Endothelial cell of umbilical vein (primary cell): ENCODE data around the gene METTL26. TPM values are rescaled to one million over a fixed set of nuclear protein-coding genes. Genes with fewer than 3 reads are reported as not detected.

Experiments
- BruUV-seq: library from RNA; stranded (reverse); fragments of 400-500 nt; replicated peaks from 2 replicates; lab custom pipeline; 2021; lab: Mats Ljungman, UMichigan
- CTCF ChIA-PET: fragments of 300-600, 350-600 bp; sonication (Branson Sonifier 250); formaldehyde crosslinking; loops from one replicate; lab custom pipeline; 2021; ENCODE audit warnings: antibody characterized with exemption, inconsistent platforms; lab: Charles Lee
- POLR2A ChIA-PET: fragments of 300-600, 350-600 bp; sonication (Branson Sonifier 250); formaldehyde crosslinking; loops from one replicate; lab custom pipeline; 2021; ENCODE audit warnings: antibody characterized with exemption, inconsistent platforms; lab: Charles Lee
- DNase-seq: peaks from one replicate; pipeline ENCODE4 v3.0.0-alpha.2; 2011; ENCODE audit warnings: low read depth, low spot score
- FAIRE-seq: peaks from 2 replicates; lab custom pipeline; 2011; peaks lifted over from hg19 to GRCh38; lab: Jason Lieb, UNC
- H2AFZ ChIP-seq: 2 replicates; pipeline ENCODE4 v1.6.0; 2012; ENCODE audit warnings: low read depth, low read length, control low read depth, inconsistent platforms
- H3K27ac ChIP-seq: 2 replicates; pipeline ENCODE4 v1.5.1; 2011; ENCODE audit warnings: low read depth, mild to moderate bottlenecking, control low read depth, low read length, moderate library complexity; ENCODE audit not compliant: insufficient read depth
- H3K27me3 ChIP-seq, 2 experiments: 2 replicates each; pipeline versions ENCODE4 v1.6.0 to v1.6.1; 2011; ENCODE audit warnings: low read length in 2 of 2, mixed read lengths in 1 of 2; ENCODE audit not compliant: control insufficient read depth in 2 of 2, insufficient read depth in 2 of 2
- H3K36me3 ChIP-seq, 2 experiments: 2 replicates in 1 of 2; 3 replicates in 1 of 2; pipeline ENCODE4 v1.5.1; 2011; ENCODE audit warnings: low read length in 2 of 2, mild to moderate bottlenecking in 1 of 2, moderate library complexity in 1 of 2; ENCODE audit not compliant: control insufficient read depth in 2 of 2, insufficient read depth in 2 of 2; ENCODE audit errors: extremely low read depth in 1 of 2
- H3K4me1 ChIP-seq: 3 replicates; pipeline ENCODE4 v1.5.1; 2011; ENCODE audit warnings: mild to moderate bottlenecking, low read length; ENCODE audit not compliant: control insufficient read depth, insufficient read depth; ENCODE audit errors: extremely low read depth
- H3K4me2 ChIP-seq: 2 replicates; pipeline ENCODE4 v1.6.1; 2011; ENCODE audit warnings: low read length, control low read depth, mixed read lengths; ENCODE audit not compliant: insufficient read depth
- H3K4me3 ChIP-seq, 3 experiments: fragments of 200-600 bp in 1 of 3; sonication (generic), shearing (Covaris generic) in 1 of 3; replicated peaks in 1 of 3; 2 replicates each; pipeline ENCODE4 v1.5.1; 2011 to 2016; ENCODE audit warnings: control low read depth in 3 of 3, low read length in 3 of 3, mild to moderate bottlenecking in 2 of 3, inconsistent platforms in 1 of 3, low read depth in 1 of 3, moderate library complexity in 1 of 3; ENCODE audit not compliant: insufficient read depth in 1 of 3
- H3K79me2 ChIP-seq: 2 replicates; pipeline ENCODE4 v1.6.0; 2012; ENCODE audit warnings: low read length, inconsistent platforms; ENCODE audit not compliant: control insufficient read depth, insufficient read depth
- H3K9ac ChIP-seq: replicated peaks from 2 replicates; pipeline ENCODE3; 2011; ENCODE audit warnings: low read length, control low read depth; ENCODE audit not compliant: insufficient read depth; ENCODE audit errors: extremely low read depth
- H3K9me1 ChIP-seq: replicated peaks from 3 replicates; pipeline ENCODE4 v1.6.0; 2011; ENCODE audit warnings: mild to moderate bottlenecking, low read length; ENCODE audit not compliant: control insufficient read depth, insufficient read depth; ENCODE audit errors: extremely low read depth
- H3K9me3 ChIP-seq: replicated peaks from 2 replicates; pipeline ENCODE4 v1.5.1; 2012; ENCODE audit warnings: low read length, inconsistent platforms; ENCODE audit not compliant: control insufficient read depth, insufficient read depth
- H4K20me1 ChIP-seq: replicated peaks from 2 replicates; pipeline ENCODE3; 2011; ENCODE audit warnings: mild to moderate bottlenecking, low read length; ENCODE audit not compliant: control insufficient read depth, insufficient read depth; ENCODE audit errors: extremely low read depth
- EZH2 ChIP-seq: IDR thresholded peaks from 2 replicates; pipeline ENCODE4 v1.6.1; 2012; ENCODE audit warnings: borderline replicate concordance, low read depth, mild to moderate bottlenecking, moderate library complexity, low read length, inconsistent platforms; ENCODE audit not compliant: severe bottlenecking
- FOS ChIP-seq: IDR thresholded peaks from 2 replicates; pipeline ENCODE4 v1.6.1; 2011; ENCODE audit warnings: mild to moderate bottlenecking, low read length, moderate library complexity, borderline replicate concordance; ENCODE audit not compliant: insufficient read depth
- GATA2 ChIP-seq: IDR thresholded peaks from 2 replicates; pipeline ENCODE4 v1.7.0; 2011; ENCODE audit warnings: low read depth, mild to moderate bottlenecking, moderate library complexity, mixed read lengths, low read length; ENCODE audit not compliant: insufficient read length, insufficient read depth
- JUN ChIP-seq: IDR thresholded peaks from 2 replicates; pipeline ENCODE4 v1.6.1; 2011; ENCODE audit warnings: borderline replicate concordance, low read depth; ENCODE audit not compliant: insufficient read length, insufficient read depth
- MYC ChIP-seq: IDR thresholded peaks from one replicate; pipeline ENCODE4 v1.6.1; 2011; ENCODE audit warnings: mild to moderate bottlenecking, low read depth, low read length
- POLR2A ChIP-seq: IDR thresholded peaks from 2 replicates; pipeline ENCODE4 v1.6.1; 2012; ENCODE audit warnings: low read depth, mild to moderate bottlenecking, control low read depth, low read length
- POLR2AphosphoS5 ChIP-seq: IDR thresholded peaks from 2 replicates; pipeline ENCODE4 v1.6.1; 2012; ENCODE audit warnings: low read depth, mild to moderate bottlenecking, control low read depth, low read length, moderate library complexity; ENCODE audit not compliant: insufficient read depth
- dilution Hi-C: fragments of 300-500 bp; cut with MboI; formaldehyde crosslinking; loops from one replicate; pipeline ENCODE4 v1.15.0; 2019; ENCODE audit warnings: low sequenced_read_pairs; ENCODE audit not compliant: extremely low pct_ligation_motif_present
- intact Hi-C: fragments of 100-400 bp; cut with micrococcal nuclease; formaldehyde crosslinking; loops from one replicate; pipeline ENCODE4 v1.10.0; 2022
- polyA plus RNA-seq, 4 experiments: library from polyadenylated mRNA; depleted of rRNA in 3 of 4; stranded (reverse) in 3 of 4; unstranded in 1 of 4; fragments of >200 nt; gene quantifications; 2 replicates each; pipeline versions ENCODE4 v1.2.1 to v1.2.3, GENCODE V29; 2011 to 2012; ENCODE audit warnings: missing spikeins in 1 of 4
- total RNA-seq: library from RNA; stranded (reverse); gene quantifications from 2 replicates; pipeline ENCODE4 v1.2.3, GENCODE V29; 2021
- TF ChIP-seq, protein P1 (sequence below): IDR thresholded peaks from 2 replicates; pipeline ENCODE4 v1.6.1; 2011; ENCODE audit not compliant: insufficient read depth, insufficient read length
- TF ChIP-seq, protein P2 (sequence below), 2 donors: IDR thresholded peaks; 1 replicate in 1 of 2; 2 replicates in 1 of 2; pipeline ENCODE4 v1.5.1; 2011; ENCODE audit warnings: low read length in 2 of 2, mild to moderate bottlenecking in 2 of 2, moderate library complexity in 2 of 2, control low read depth in 1 of 2, inconsistent platforms in 1 of 2, low read depth in 1 of 2; ENCODE audit not compliant: insufficient read depth in 1 of 2; ENCODE audit errors: extremely low read depth in 1 of 2

The METTL26 gene
- total and polyA plus RNA-seq, 2 donors (not counting 3 experiments of a cell fraction or from before 2014, with no cell fraction given): 114 to 138 TPM

DNA sequence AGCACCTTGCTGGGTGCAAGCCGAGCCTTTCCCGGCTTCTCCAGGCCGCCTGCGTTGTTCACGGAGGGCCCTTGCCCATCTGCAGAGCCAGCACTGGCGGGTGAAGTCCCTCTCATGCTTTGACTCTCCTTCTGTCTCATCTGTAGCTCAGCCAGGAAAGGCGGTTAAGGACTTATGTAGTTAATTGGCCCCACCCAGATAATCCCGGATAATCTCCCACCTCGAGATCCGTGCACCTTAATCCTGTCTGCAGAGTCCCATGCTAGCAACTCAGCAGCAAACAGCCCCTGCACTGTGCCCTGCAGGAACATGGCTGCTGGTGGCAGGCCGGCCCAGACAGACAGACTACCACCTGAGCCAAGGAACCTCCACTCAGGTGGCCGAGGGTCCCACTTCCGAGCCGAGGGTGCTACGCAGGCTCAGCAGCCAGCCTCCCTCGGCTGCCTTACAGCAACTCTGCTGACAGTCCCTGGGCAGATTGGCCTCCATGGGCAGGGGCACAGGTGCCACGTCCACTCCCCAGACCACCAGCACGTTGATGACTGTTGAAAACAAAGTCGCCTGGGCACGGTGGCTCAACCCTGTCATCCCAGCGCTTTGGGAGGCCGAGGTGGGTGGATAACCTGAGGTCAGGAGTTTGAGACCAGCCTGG lies 29.3 kb downstream of the METTL26 start:
- H3K4me2 ChIP-seq: no peak overlapping the region
- H3K79me2 ChIP-seq: peaks cover 1% of the 10 kb centered on the region
- no peaks in the 10 kb centered on the region for H3K9me3 ChIP-seq
- TF ChIP-seq FOS (no peak), MYC (no peak), EZH2 (no peak)
- TF ChIP-seq, protein P1, sequence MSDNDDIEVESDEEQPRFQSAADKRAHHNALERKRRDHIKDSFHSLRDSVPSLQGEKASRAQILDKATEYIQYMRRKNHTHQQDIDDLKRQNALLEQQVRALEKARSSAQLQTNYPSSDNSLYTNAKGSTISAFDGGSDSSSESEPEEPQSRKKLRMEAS: no peak
- no peaks in the 10 kb centered on the region for H3K36me3 ChIP-seq
- CTCF ChIA-PET: interaction anchor here (0.6 kb wide), 1 partner anchor 234 kb away, joined by 3 read pairs; no protein-coding TSS in a partner anchor
- H3K4me1 ChIP-seq: no peaks in the 10 kb centered on the region
- BruUV-seq: no TSS peak
- no peaks in the 10 kb centered on the region for H4K20me1 ChIP-seq
- no peaks in the 10 kb centered on the region for H3K9me1 ChIP-seq
- POLR2A ChIA-PET: no interaction called here
- no peak overlapping the region for H3K27ac ChIP-seq
- intact Hi-C loops: no loop called here
- H3K4me3 ChIP-seq: no peak overlapping the region
- no peak for DNase-seq
- H3K9ac ChIP-seq: no peak overlapping the region
- dilution Hi-C loops: no loop called here
- no peak overlapping the region for H2AFZ ChIP-seq
- FAIRE-seq: no peak
- H3K27me3 ChIP-seq: no peaks in the 10 kb centered on the region

DNA sequence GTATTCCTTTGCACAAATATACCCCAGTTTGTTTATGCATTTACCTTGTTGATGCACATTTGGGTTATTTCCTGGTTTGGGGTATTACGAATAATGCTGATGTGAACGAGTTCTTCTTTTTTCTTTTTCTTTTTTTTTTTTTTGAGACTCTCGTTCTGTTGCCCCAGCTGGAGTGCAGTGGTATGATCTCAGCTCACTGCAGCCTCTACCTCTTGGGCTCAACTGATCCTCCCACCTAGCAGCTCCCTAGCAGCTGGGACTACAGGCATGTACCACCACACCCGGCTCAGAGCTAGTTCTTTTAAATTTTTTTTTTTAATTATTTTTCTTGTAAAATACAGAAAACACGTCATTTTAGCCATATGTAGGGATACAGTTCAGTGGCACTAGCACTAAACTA lies 32.2 kb downstream of the METTL26 start:
- POLR2A ChIA-PET: no interaction called here
- dilution Hi-C loops: no loop called here
- no peaks in the 10 kb centered on the region for H3K9me3 ChIP-seq
- H3K36me3 ChIP-seq: no peaks in the 10 kb centered on the region
- H3K27ac ChIP-seq: no peak overlapping the region
- no peak overlapping the region for H3K4me3 ChIP-seq
- H3K9me1 ChIP-seq: no peaks in the 10 kb centered on the region
- peaks cover 1% of the 10 kb centered on the region for H3K79me2 ChIP-seq
- H4K20me1 ChIP-seq: no peaks in the 10 kb centered on the region
- no peak for DNase-seq
- CTCF ChIA-PET: no interaction called here
- H3K9ac ChIP-seq: no peak overlapping the region
- H2AFZ ChIP-seq: no peak overlapping the region
- H3K4me1 ChIP-seq: no peaks in the 10 kb centered on the region
- H3K27me3 ChIP-seq: no peaks in the 10 kb centered on the region
- intact Hi-C loops: no loop called here
- BruUV-seq: no TSS peak
- no peak overlapping the region for H3K4me2 ChIP-seq
- FAIRE-seq: no peak
- TF ChIP-seq EZH2 (no peak), GATA2 (no peak), POLR2AphosphoS5 (no peak), MYC (no peak), POLR2A (no peak), FOS (no peak), JUN (no peak)
- TF ChIP-seq, protein P1: no peak
- TF ChIP-seq, protein P2, sequence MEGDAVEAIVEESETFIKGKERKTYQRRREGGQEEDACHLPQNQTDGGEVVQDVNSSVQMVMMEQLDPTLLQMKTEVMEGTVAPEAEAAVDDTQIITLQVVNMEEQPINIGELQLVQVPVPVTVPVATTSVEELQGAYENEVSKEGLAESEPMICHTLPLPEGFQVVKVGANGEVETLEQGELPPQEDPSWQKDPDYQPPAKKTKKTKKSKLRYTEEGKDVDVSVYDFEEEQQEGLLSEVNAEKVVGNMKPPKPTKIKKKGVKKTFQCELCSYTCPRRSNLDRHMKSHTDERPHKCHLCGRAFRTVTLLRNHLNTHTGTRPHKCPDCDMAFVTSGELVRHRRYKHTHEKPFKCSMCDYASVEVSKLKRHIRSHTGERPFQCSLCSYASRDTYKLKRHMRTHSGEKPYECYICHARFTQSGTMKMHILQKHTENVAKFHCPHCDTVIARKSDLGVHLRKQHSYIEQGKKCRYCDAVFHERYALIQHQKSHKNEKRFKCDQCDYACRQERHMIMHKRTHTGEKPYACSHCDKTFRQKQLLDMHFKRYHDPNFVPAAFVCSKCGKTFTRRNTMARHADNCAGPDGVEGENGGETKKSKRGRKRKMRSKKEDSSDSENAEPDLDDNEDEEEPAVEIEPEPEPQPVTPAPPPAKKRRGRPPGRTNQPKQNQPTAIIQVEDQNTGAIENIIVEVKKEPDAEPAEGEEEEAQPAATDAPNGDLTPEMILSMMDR (IDR thresholded peaks at IDR 0.05; ENCODE audit: extremely low read depth in 1 of 2, insufficient read depth in 1 of 2, low read depth in 1 of 2, low read length in 2 of 2): no peak
